Activated CD8-positive, alpha-beta T cell treated with anti-CD3 and anti-CD28 coated beads for 36 hours (primary cell): ENCODE measurements around the gene LRMDA. TPM values are rescaled to one million over a fixed set of nuclear protein-coding genes. Genes with fewer than 3 reads are reported as not detected.
"Not testable (repeated sequence)": the region's sequence is repeated elsewhere in the genome, so short reads cannot be mapped to it uniquely, and the experiment has no call there.

Experiments used
- ATAC-seq: fragments of 200-7000 bp; cut with Tn5 transposase; one replicate; pipeline ENCODE4 v1.10.0; 2021; ENCODE audit warnings: mild to moderate bottlenecking, moderate library complexity
- CTCF ChIA-PET: fragments of 350-600 bp; sonication (Branson Sonifier 250); formaldehyde crosslinking; loops from one replicate; lab custom pipeline; 2021; ENCODE audit warnings: antibody characterized with exemption; lab: Charles Lee
- POLR2A ChIA-PET: fragments of 350-600 bp; sonication (Branson Sonifier 250); formaldehyde crosslinking; loops from one replicate; lab custom pipeline; 2021; ENCODE audit warnings: antibody characterized with exemption; lab: Charles Lee
- DNase-seq: peaks from one replicate; pipeline ENCODE4 v3.0.0-alpha.2; 2020
- H3K27ac Mint-ChIP-seq: one replicate; pipeline ENCODE4 v1.8.0; 2021; ENCODE audit warnings: mild to moderate bottlenecking, mixed read lengths
- H3K27me3 Mint-ChIP-seq: one replicate; pipeline ENCODE4 v1.8.0; 2021; ENCODE audit warnings: mixed read lengths
- H3K36me3 Mint-ChIP-seq: one replicate; pipeline ENCODE4 v1.8.0; 2021; ENCODE audit warnings: low read depth, mixed read lengths
- H3K4me1 Mint-ChIP-seq: one replicate; pipeline ENCODE4 v1.8.0; 2021; ENCODE audit warnings: low read depth, mixed read lengths
- H3K4me3 Mint-ChIP-seq: one replicate; pipeline ENCODE4 v1.8.0; 2021; ENCODE audit warnings: mild to moderate bottlenecking, moderate library complexity, mixed read lengths
- H3K9me3 Mint-ChIP-seq: one replicate; pipeline ENCODE4 v1.8.0; 2021; ENCODE audit warnings: mixed read lengths
- CTCF ChIP-seq: fragments of 200-600 bp; IDR thresholded peaks from one replicate; pipeline ENCODE4 v1.8.0; 2022; ENCODE audit warnings: antibody characterized with exemption, mild to moderate bottlenecking
- intact Hi-C: fragments of 100-400 bp; cut with micrococcal nuclease; formaldehyde crosslinking; loops from one replicate; pipeline ENCODE4 v1.10.0; 2022
- total RNA-seq, 2 experiments: library from RNA; stranded (reverse); gene quantifications; one replicate each; pipeline ENCODE4 v1.2.3, GENCODE V29; 2021

The LRMDA gene
- total RNA-seq, 2 experiments from 2014 or later, result not detected

- POLR2A ChIA-PET, result no interaction called here
- Mint-ChIP-seq H3K36me3 (no peaks in the 10 kb centered on the region), H3K27me3 (no peaks in the 10 kb centered on the region), H3K9me3 (no peaks in the 10 kb centered on the region), H3K27ac (no peak overlapping the region), H3K4me3 (no peak overlapping the region), H3K4me1 (no peaks in the 10 kb centered on the region)
- intact Hi-C loops, result no loop called here
- no peak for TF ChIP-seq CTCF
- DNase-seq (no peak), ATAC-seq (no peak)
- CTCF ChIA-PET, result no interaction called here
These were observed 1092.4 kb downstream of the LRMDA start for GRCh38 chr10:76523791-76524351.

- H3K27me3 Mint-ChIP-seq, result not testable (repeated sequence)
These were observed 1095.4 kb downstream of the LRMDA start for GRCh38 chr10:76526833-76527232.

GRCh38 chr10:76540331-76540730 lies 1108.9 kb downstream of the LRMDA start:
- Mint-ChIP-seq H3K27me3 (no peaks in the 10 kb centered on the region), H3K27ac (no peak overlapping the region), H3K4me1 (no peaks in the 10 kb centered on the region), H3K9me3 (no peaks in the 10 kb centered on the region), H3K4me3 (no peak overlapping the region), H3K36me3 (no peaks in the 10 kb centered on the region)
- POLR2A ChIA-PET, result no interaction called here
- ATAC-seq, result no peak
- TF ChIP-seq CTCF, result no peak
- no peak for DNase-seq
- intact Hi-C loops, result no loop called here
- CTCF ChIA-PET, result no interaction called here

More at GRCh38 chr10:76526833-76527232, 1095.4 kb downstream of the LRMDA start:
- DNase-seq, H3K4me1 Mint-ChIP-seq, POLR2A ChIA-PET, H3K4me3 Mint-ChIP-seq, H3K9me3 Mint-ChIP-seq, H3K36me3 Mint-ChIP-seq, CTCF ChIA-PET, ATAC-seq, H3K27ac Mint-ChIP-seq, intact Hi-C loops: not testable (repeated sequence)

- ChIA-PET CTCF (no interaction called here), POLR2A (no interaction called here)
- ATAC-seq (no peak), DNase-seq (no peak)
- intact Hi-C loops, result no loop called here
- H3K9me3 Mint-ChIP-seq, result no peaks in the 10 kb centered on the region
- H3K4me1 Mint-ChIP-seq, result no peaks in the 10 kb centered on the region
- H3K27me3 Mint-ChIP-seq, result no peaks in the 10 kb centered on the region
- no peak overlapping the region for H3K4me3 Mint-ChIP-seq
- TF ChIP-seq CTCF, result no peak
- H3K36me3 Mint-ChIP-seq, result no peaks in the 10 kb centered on the region
- H3K27ac Mint-ChIP-seq, result no peak overlapping the region
These were observed 1109.4 kb downstream of the LRMDA start for GRCh38 chr10:76540786-76541185.

- Mint-ChIP-seq H3K4me3 (no peak overlapping the region), H3K9me3 (no peaks in the 10 kb centered on the region), H3K4me1 (no peaks in the 10 kb centered on the region), H3K27me3 (no peaks in the 10 kb centered on the region), H3K27ac (no peak overlapping the region), H3K36me3 (no peaks in the 10 kb centered on the region)
- DNase-seq, result no peak
- intact Hi-C loops, result no loop called here
- ChIA-PET CTCF (no interaction called here), POLR2A (no interaction called here)
- no peak for ATAC-seq
- no peak for TF ChIP-seq CTCF
These were observed 1110.4 kb downstream of the LRMDA start for GRCh38 chr10:76541852-76542251.
